GM21360 (cell line): ENCODE results near the gene RAB39B.
"Not testable (repeated sequence)": the region's sequence is repeated elsewhere in the genome, so short reads cannot be mapped to it uniquely, and the experiment has no call there.

Source experiments
- ATAC-seq: cut with Tn5 transposase; IDR thresholded peaks from one replicate; pipeline ENCODE4 v1.9.1; 2021; ENCODE audit warnings: mild to moderate bottlenecking, moderate library complexity; ENCODE audit not compliant: unreplicated experiment

RAB39B gene

GRCh38 chrX:155263854-155264628 lies at the start of gene RAB39B:
RAB39B (minus strand) TSS chrX:155264491; CDS start chrX:155264288, 203 bp downstream.
- peak; percentile 83 for ATAC-seq

GRCh38 chrX:155313766-155314165 lies 49.5 kb upstream of the RAB39B start:
- ATAC-seq, result no peak

- no peak for ATAC-seq
Measured at GRCh38 chrX:155293771-155294170, 29.5 kb upstream of the RAB39B start.

- ATAC-seq, result no peak
Measured at GRCh38 chrX:155279873-155280272, 15.6 kb upstream of the RAB39B start.

- ATAC-seq, result no peak
Measured at GRCh38 chrX:155270969-155271368, 6.7 kb upstream of the RAB39B start.

- ATAC-seq, result not testable (repeated sequence)
Measured at GRCh38 chrX:155267995-155268394, 3.7 kb upstream of the RAB39B start.

- ATAC-seq, result no peak
Measured at GRCh38 chrX:155266439-155266838, 2.1 kb upstream of the RAB39B start.

GRCh38 chrX:155262970-155263754 lies 1.1 kb downstream of the RAB39B start:
- ATAC-seq, result no peak

GRCh38 chrX:155259752-155260151 lies 4.5 kb downstream of the RAB39B start:
- no peak for ATAC-seq

GRCh38 chrX:155251391-155251790 lies 12.9 kb downstream of the RAB39B start:
- ATAC-seq, result no peak

GRCh38 chrX:155247497-155247896 lies 16.8 kb downstream of the RAB39B start:
- no peak for ATAC-seq

- no peak for ATAC-seq
Measured at GRCh38 chrX:155246748-155247147, 17.5 kb downstream of the RAB39B start.

GRCh38 chrX:155242300-155242699 lies 22.0 kb downstream of the RAB39B start:
- no peak for ATAC-seq

GRCh38 chrX:155237719-155238118 lies 26.6 kb downstream of the RAB39B start:
- no peak for ATAC-seq

- ATAC-seq, result no peak
Measured at GRCh38 chrX:155235891-155236290, 28.4 kb downstream of the RAB39B start.

- peak; percentile 84 for ATAC-seq
Measured at GRCh38 chrX:155231163-155231562, 33.1 kb downstream of the RAB39B start.

- no peak for ATAC-seq
Measured at GRCh38 chrX:155225774-155226173, 38.5 kb downstream of the RAB39B start.

GRCh38 chrX:155223746-155224145 lies 40.5 kb downstream of the RAB39B start:
- ATAC-seq, result not testable (repeated sequence)

- no peak for ATAC-seq
Measured at GRCh38 chrX:155221351-155221750, 42.9 kb downstream of the RAB39B start.

GRCh38 chrX:155218777-155219176 lies 45.5 kb downstream of the RAB39B start:
- ATAC-seq, result no peak

GRCh38 chrX:155216940-155217440 lies 47.3 kb downstream of the RAB39B start:
- ATAC-seq, result no peak
